GM12878 (cell line): Measurements from ENCODE around the gene NTSR1. TPM values are rescaled to one million over a fixed set of nuclear protein-coding genes. Genes with fewer than 3 reads are reported as not detected.

Experiments
- ATAC-seq: fragments of 200-7000 bp; cut with Tn5 transposase; 3 replicates; pipeline ENCODE4 v1.9.1; 2020; ENCODE audit warnings: mild to moderate bottlenecking, moderate library complexity
- BruUV-seq: library from RNA; stranded (reverse); fragments of 400-500 nt; replicated peaks from 2 replicates; lab custom pipeline; 2021; lab: Mats Ljungman, UMichigan
- CTCF ChIA-PET: fragments of 300-600 bp; sonication (Branson Sonifier 250); formaldehyde crosslinking; extraction: SDS; loops from one replicate; lab custom pipeline; 2021; ENCODE audit warnings: inconsistent platforms; lab: Yijun Ruan, JAX
- POLR2A ChIA-PET: fragments of 350-600 bp; formaldehyde crosslinking; extraction: SDS; loops from one replicate; lab custom pipeline; 2021; ENCODE audit warnings: inconsistent platforms; lab: Charles Lee
- RAD21 ChIA-PET: fragments of 300-600 bp; sonication (Branson Sonifier 250); formaldehyde crosslinking; loops from one replicate; lab custom pipeline; 2023; ENCODE audit warnings: antibody characterized with exemption; ENCODE audit not compliant: unreplicated experiment; lab: Charles Lee
- SMC1A ChIA-PET: fragments of 300-600 bp; sonication (Branson Sonifier 250); formaldehyde crosslinking; loops from one replicate; lab custom pipeline; 2023; ENCODE audit not compliant: unreplicated experiment, uncharacterized antibody; lab: Charles Lee
- DNase-seq: peaks from one replicate; pipeline ENCODE4 v3.0.0-alpha.2; 2011; ENCODE audit warnings: low read depth, low spot score
- FAIRE-seq: peaks from 3 replicates; lab custom pipeline; 2011; peaks lifted over from hg19 to GRCh38; lab: Jason Lieb, UNC
- H2AFZ ChIP-seq: 2 replicates; pipeline ENCODE4 v1.6.0; 2011; ENCODE audit warnings: low read depth, low read length, control low read depth; ENCODE audit not compliant: control insufficient read depth
- H3K27ac ChIP-seq: 2 replicates; pipeline ENCODE4 v1.5.1; 2011; ENCODE audit warnings: control low read depth; ENCODE audit not compliant: control insufficient read depth, insufficient read depth
- H3K27me3 ChIP-seq, 2 experiments: replicated peaks in 1 of 2; 2 replicates each; pipeline versions ENCODE4 v1.6.0 to v1.6.1; 2011; ENCODE audit warnings: low read length in 1 of 2; ENCODE audit not compliant: control insufficient read depth in 2 of 2, insufficient read depth in 2 of 2
- H3K36me3 ChIP-seq, 2 experiments: 2 replicates each; pipeline ENCODE4 v1.5.1; 2011; ENCODE audit warnings: low read length in 1 of 2; ENCODE audit not compliant: control insufficient read depth in 2 of 2, insufficient read depth in 2 of 2
- H3K4me1 ChIP-seq: 2 replicates; pipeline ENCODE4 v1.6.1; 2011; ENCODE audit warnings: mild to moderate bottlenecking, low read length, moderate library complexity, mixed read lengths; ENCODE audit not compliant: control insufficient read depth, insufficient read depth
- H3K4me2 ChIP-seq: 2 replicates; pipeline ENCODE4 v1.6.0; 2011; ENCODE audit warnings: control low read depth; ENCODE audit not compliant: control insufficient read depth, insufficient read depth
- H3K4me3 ChIP-seq: fragments of 200-600 bp; sonication (generic); 2 replicates; pipeline ENCODE4 v1.5.1; 2016
- H3K79me2 ChIP-seq: 2 replicates; pipeline ENCODE4 v1.6.0; 2011; ENCODE audit warnings: low read length; ENCODE audit not compliant: control insufficient read depth, insufficient read depth
- H3K9ac ChIP-seq: 2 replicates; pipeline ENCODE4 v1.8.0; 2011; ENCODE audit warnings: low read length, control low read depth, mixed read lengths; ENCODE audit not compliant: control insufficient read depth, insufficient read depth
- H3K9me3 ChIP-seq: replicated peaks from 3 replicates; pipeline ENCODE4 v1.5.1; 2011; ENCODE audit warnings: mild to moderate bottlenecking, low read length; ENCODE audit not compliant: control insufficient read depth, insufficient read depth
- H4K20me1 ChIP-seq: 2 replicates; pipeline ENCODE4 v1.6.0; 2011; ENCODE audit not compliant: control insufficient read depth, insufficient read depth
- PAX8 ChIP-seq: fragments of 450-650 bp; IDR thresholded peaks from 2 replicates; pipeline ENCODE4 v1.6.1; 2017; ENCODE audit warnings: mild to moderate bottlenecking, moderate library complexity
- TCF12 ChIP-seq: IDR thresholded peaks from 2 replicates; pipeline ENCODE4 v1.6.1; 2011; ENCODE audit warnings: low read depth, mild to moderate bottlenecking, low read length
- TCF3 ChIP-seq: IDR thresholded peaks from 2 replicates; pipeline ENCODE4 v1.6.1; 2012; ENCODE audit warnings: low read depth, mild to moderate bottlenecking, low read length, borderline replicate concordance; ENCODE audit not compliant: insufficient read depth
- WGBS: methylation state at CpG from one replicate; pipeline ENCODE4 v1.1.6; 2016; ENCODE audit warnings: low lambda C conversion rate; ENCODE audit not compliant: insufficient replicate concordance, insufficient coverage; ENCODE audit errors: missing lambda C conversion rate; 5-methylcytosine and 5-hydroxymethylcytosine counted together
- in situ Hi-C: fragments of 300-500 bp; cut with MboI; formaldehyde crosslinking; loops from 9 replicates; pipeline ENCODE4 v1.14.3; 2018; ENCODE audit warnings: mixed read lengths
- intact Hi-C: fragments of 100-400 bp; cut with micrococcal nuclease; formaldehyde crosslinking; loops from one replicate; pipeline ENCODE4 v1.14.2; 2022; ENCODE audit not compliant: unreplicated experiment
- polyA plus RNA-seq, 11 experiments: library from polyadenylated mRNA; depleted of rRNA in 4 of 11; unstranded in 6 of 11; stranded (reverse) in 5 of 11; fragments of >200 nt; fragmentation: Nextera tagmentation in 4 of 11; fragmentation: Illumina TruSeq in 1 of 11; extraction: Ambion mirVana in 4 of 11; extraction: Trizol in 1 of 11; gene quantifications; 1 replicate in 1 of 11; 2 replicates in 10 of 11; pipeline versions ENCODE4 v1.2.1 to v1.2.3, GENCODE V29; 2011 to 2016; ENCODE audit warnings: inconsistent platforms in 2 of 11, missing spikeins in 2 of 11, low read depth in 1 of 11
- total RNA-seq, 4 experiments: library from RNA; depleted of rRNA in 3 of 4; stranded (reverse); fragments of >200 nt in 3 of 4; fragmentation: Illumina TruSeq in 1 of 4; extraction: Trizol in 1 of 4; gene quantifications; 2 replicates each; pipeline versions ENCODE4 v1.2.1 to v1.2.3, GENCODE V29; 2013 to 2021
- TF ChIP-seq, protein P1 (sequence below): fragments of 450-650 bp; IDR thresholded peaks from 2 replicates; pipeline ENCODE4 v1.6.1; 2014; ENCODE audit warnings: mild to moderate bottlenecking
- TF ChIP-seq, protein P2 (sequence below): fragments of 450-650 bp; IDR thresholded peaks from 2 replicates; pipeline ENCODE4 v1.6.1; 2017; ENCODE audit warnings: antibody characterized with exemption, mild to moderate bottlenecking, moderate library complexity

Gene NTSR1
- total and polyA plus RNA-seq, 10 of the 15 experiments (the other 5 are each of a cell fraction or from before 2014, with no cell fraction given) = not detected

DNA sequence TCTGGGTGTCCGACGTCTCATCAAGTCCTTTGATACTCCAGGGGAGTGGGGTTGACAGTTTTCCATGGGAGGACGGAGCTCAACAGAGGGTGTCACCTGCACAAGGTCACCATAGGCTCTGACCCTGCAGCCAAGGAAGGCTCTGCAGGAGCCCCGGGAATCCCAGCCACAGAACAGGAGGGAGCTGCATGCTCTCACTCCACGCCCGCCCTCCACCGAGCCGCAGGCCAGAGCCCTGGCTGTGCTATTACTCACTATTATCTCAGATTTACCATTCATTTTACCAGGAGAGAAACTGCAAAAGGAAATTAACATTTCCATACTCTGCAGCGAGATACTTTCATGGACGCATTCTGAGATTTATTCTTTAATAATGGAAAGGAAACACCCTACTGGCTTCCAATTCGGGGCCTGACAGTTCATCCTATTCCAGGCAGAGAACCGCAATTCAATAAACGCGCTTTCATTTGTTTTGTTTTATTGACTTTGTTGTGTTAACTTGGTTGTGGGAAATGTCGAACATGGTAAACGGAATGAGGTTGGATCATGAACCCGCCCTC lies 18.3 kb upstream of the NTSR1 start:
- CTCF ChIA-PET = no interaction called here
- DNase-seq (no peak), FAIRE-seq (no peak)
- SMC1A ChIA-PET = no interaction called here
- H3K9ac ChIP-seq = no peak overlapping the region
- H3K79me2 ChIP-seq = no peaks in the 10 kb centered on the region
- H4K20me1 ChIP-seq = no peaks in the 10 kb centered on the region
- no peak overlapping the region for H2AFZ ChIP-seq
- no peak overlapping the region for H3K4me3 ChIP-seq
- peaks cover 0 to 1% of the 10 kb centered on the region in 2 experiments; a peak in 3 of 4 replicates for H3K27me3 ChIP-seq
- in situ Hi-C loops = no loop called here
- TF ChIP-seq, protein P1, sequence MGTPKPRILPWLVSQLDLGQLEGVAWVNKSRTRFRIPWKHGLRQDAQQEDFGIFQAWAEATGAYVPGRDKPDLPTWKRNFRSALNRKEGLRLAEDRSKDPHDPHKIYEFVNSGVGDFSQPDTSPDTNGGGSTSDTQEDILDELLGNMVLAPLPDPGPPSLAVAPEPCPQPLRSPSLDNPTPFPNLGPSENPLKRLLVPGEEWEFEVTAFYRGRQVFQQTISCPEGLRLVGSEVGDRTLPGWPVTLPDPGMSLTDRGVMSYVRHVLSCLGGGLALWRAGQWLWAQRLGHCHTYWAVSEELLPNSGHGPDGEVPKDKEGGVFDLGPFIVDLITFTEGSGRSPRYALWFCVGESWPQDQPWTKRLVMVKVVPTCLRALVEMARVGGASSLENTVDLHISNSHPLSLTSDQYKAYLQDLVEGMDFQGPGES = no peak
- TF ChIP-seq, all 136 proteins: peak for 0
- BruUV-seq = no TSS peak
- no peak overlapping the region for H3K4me2 ChIP-seq
- H3K27ac ChIP-seq = no peak overlapping the region
- ChIA-PET POLR2A (no interaction called here), RAD21 (no interaction called here)
- ATAC-seq = no peak
- no peaks in the 10 kb centered on the region for H3K36me3 ChIP-seq
- H3K4me1 ChIP-seq = no peaks in the 10 kb centered on the region
- WGBS = 42% methylated on average over 17 of the region's 17 CpGs
- no peaks in the 10 kb centered on the region for H3K9me3 ChIP-seq
- intact Hi-C loops = no loop called here

- no peak for DNase-seq
- POLR2A ChIA-PET = no interaction called here
- no TSS peak for BruUV-seq
- Histone ChIP-seq H2AFZ (no peak overlapping the region), H3K9ac (no peak overlapping the region), H4K20me1 (no peaks in the 10 kb centered on the region), H3K36me3 (no peaks in the 10 kb centered on the region), H3K4me3 (no peak overlapping the region), H3K4me1 (no peaks in the 10 kb centered on the region), H3K79me2 (no peaks in the 10 kb centered on the region), H3K9me3 (no peaks in the 10 kb centered on the region), H3K27me3 (peaks cover 0 to 1% of the 10 kb centered on the region in 2 experiments; a peak in 2 of 4 replicates), H3K27ac (no peak overlapping the region), H3K4me2 (no peak overlapping the region)
- RAD21 ChIA-PET = no interaction called here
- intact Hi-C loops = no loop called here
- no peak for ATAC-seq
- FAIRE-seq = no peak
- CTCF ChIA-PET = no interaction called here
- 5% methylated on average over 15 of the region's 15 CpGs for WGBS
- TF ChIP-seq, protein P2, sequence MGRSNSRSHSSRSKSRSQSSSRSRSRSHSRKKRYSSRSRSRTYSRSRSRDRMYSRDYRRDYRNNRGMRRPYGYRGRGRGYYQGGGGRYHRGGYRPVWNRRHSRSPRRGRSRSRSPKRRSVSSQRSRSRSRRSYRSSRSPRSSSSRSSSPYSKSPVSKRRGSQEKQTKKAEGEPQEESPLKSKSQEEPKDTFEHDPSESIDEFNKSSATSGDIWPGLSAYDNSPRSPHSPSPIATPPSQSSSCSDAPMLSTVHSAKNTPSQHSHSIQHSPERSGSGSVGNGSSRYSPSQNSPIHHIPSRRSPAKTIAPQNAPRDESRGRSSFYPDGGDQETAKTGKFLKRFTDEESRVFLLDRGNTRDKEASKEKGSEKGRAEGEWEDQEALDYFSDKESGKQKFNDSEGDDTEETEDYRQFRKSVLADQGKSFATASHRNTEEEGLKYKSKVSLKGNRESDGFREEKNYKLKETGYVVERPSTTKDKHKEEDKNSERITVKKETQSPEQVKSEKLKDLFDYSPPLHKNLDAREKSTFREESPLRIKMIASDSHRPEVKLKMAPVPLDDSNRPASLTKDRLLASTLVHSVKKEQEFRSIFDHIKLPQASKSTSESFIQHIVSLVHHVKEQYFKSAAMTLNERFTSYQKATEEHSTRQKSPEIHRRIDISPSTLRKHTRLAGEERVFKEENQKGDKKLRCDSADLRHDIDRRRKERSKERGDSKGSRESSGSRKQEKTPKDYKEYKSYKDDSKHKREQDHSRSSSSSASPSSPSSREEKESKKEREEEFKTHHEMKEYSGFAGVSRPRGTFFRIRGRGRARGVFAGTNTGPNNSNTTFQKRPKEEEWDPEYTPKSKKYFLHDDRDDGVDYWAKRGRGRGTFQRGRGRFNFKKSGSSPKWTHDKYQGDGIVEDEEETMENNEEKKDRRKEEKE = no peak
- TF ChIP-seq TCF3 (no peak), PAX8 (no peak), TCF12 (no peak)
- in situ Hi-C loops = no loop called here
- SMC1A ChIA-PET = no interaction called here
Observed at GRCh38 chr20:62691487-62691886, 17.1 kb upstream of the NTSR1 start.
